Spleen (tissue), 7 donors: Measurements from ENCODE around the gene CDK14.

ENCODE experiments used
- CTCF ChIP-seq, 11 experiments: fragments of 200-600 bp in 7 of 11; fragments of 450-650 bp in 4 of 11; sonication (generic) in 4 of 11; IDR thresholded peaks in 8 of 11; conservative IDR thresholded peaks in 3 of 11; 1 replicate in 7 of 11; 2 replicates in 4 of 11; pipeline versions ENCODE4 v1.4.0 to v1.8.0; 2016 to 2021; ENCODE audit warnings: antibody characterized with exemption in 11 of 11, inconsistent platforms in 4 of 11, mild to moderate bottlenecking in 1 of 11
- POLR2AphosphoS5 ChIP-seq, 3 donors: sonication (generic); formaldehyde crosslinking; IDR thresholded peaks; one replicate each; pipeline ENCODE4 v1.5.1; 2017; ENCODE audit warnings: antibody characterized with exemption in 3 of 3
- donor health status: DM: no; HTN: no; CAD: no; lungs with moderate emphysema.
- donor health status: DM: no; HTN: no; CAD: no.
- donor health status: DM: no; HTN: no; CAD: no.

- TF ChIP-seq CTCF (IDR thresholded peaks at IDR 0.05 in 8 of 11, conservative IDR thresholded peaks at IDR 0.05 in 3 of 11) = no peak
- TF ChIP-seq POLR2AphosphoS5 (IDR thresholded peaks at IDR 0.05) = no peak
These were observed 349.1 kb downstream of the CDK14 start for GRCh38 chr7:90945104-90945787.
